Epithelial cell of esophagus (primary cell): ENCODE data around the gene HECTD4.
A peak's percentile ranks its signal among the peaks of the same experiment; 100 is the strongest.

Experiments used
- DNase-seq: peaks from one replicate; pipeline ENCODE4 v3.0.0; 2010; ENCODE audit warnings: low read depth
- H3K4me3 ChIP-seq: 2 replicates; pipeline ENCODE4 v1.5.1; 2011; ENCODE audit warnings: mild to moderate bottlenecking, low read length, control low read depth
- TF ChIP-seq, protein P1 (sequence below): IDR thresholded peaks from 2 replicates; pipeline ENCODE4 v1.5.1; 2011; ENCODE audit warnings: low read depth, mild to moderate bottlenecking, low read length, control low read depth, inconsistent platforms; ENCODE audit not compliant: insufficient read depth; ENCODE audit errors: missing control alignments

Gene HECTD4

DNA sequence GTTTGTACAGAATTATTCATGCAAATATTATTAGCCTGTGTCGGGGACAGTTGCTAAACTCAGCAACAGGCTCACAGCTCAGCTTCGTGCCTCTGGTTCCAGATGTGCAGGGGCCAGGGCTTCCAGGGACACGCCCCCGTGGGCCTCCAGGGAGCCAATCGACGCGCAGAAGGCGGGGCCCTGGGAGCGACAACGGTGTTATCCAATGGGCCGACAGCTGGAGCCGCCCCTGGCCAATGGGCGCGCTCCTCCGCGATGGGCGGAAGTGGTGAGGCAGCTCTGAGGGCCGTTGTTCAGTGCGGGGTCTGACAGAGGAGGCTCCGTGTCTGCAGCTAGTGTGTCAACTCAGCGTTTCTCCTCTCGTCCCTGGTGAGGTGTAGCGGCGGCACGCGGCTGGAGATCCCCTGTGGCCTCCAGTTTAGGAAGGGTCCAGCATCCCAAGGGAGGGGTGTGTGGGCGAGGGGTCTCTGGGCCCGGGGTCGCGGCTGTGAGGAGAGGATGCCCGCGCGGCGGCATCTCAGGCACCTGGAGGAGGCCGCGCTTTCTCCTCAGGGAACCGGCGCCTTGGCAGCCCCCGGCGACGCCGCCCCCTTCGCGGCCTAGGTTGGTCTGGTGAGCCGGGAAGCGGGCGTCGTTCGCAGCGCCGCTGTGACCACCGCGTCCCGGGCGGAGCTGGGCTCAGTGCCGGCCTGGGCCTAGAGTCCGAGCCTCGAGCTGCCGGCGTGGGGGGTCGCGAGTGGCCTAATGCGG is 256.8 kb downstream of the HECTD4 start, which contains the start of gene TRAFD1:
TRAFD1 (plus strand) TSS at position 311 of the 750 bp plus-strand sequence. CDS start 4,963 bp downstream, outside the sequence.
- TF ChIP-seq, protein P1, sequence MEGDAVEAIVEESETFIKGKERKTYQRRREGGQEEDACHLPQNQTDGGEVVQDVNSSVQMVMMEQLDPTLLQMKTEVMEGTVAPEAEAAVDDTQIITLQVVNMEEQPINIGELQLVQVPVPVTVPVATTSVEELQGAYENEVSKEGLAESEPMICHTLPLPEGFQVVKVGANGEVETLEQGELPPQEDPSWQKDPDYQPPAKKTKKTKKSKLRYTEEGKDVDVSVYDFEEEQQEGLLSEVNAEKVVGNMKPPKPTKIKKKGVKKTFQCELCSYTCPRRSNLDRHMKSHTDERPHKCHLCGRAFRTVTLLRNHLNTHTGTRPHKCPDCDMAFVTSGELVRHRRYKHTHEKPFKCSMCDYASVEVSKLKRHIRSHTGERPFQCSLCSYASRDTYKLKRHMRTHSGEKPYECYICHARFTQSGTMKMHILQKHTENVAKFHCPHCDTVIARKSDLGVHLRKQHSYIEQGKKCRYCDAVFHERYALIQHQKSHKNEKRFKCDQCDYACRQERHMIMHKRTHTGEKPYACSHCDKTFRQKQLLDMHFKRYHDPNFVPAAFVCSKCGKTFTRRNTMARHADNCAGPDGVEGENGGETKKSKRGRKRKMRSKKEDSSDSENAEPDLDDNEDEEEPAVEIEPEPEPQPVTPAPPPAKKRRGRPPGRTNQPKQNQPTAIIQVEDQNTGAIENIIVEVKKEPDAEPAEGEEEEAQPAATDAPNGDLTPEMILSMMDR, result no peak
- peak within 1 kb of the TSS; percentile 95 for H3K4me3 ChIP-seq
- peak; percentile 98 for DNase-seq

DNA sequence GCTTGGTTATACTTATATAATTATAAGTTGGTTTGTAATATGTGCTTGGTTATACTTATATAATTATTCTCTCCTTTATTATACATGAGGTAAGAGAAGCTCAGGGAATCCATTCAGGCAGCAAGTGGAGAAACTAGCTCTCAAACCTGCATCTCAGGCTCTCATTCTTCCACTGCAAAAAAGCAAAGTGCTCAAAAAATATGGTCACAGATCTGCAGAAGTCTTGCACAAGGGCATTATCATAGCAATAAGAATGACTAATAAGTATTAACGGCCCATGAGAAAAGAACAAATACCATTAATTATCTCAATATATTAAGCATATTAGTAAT is 257.3 kb downstream of the HECTD4 start:
- TF ChIP-seq, protein P1, result no peak
- no peak overlapping the region for H3K4me3 ChIP-seq
- DNase-seq, result no peak

DNA sequence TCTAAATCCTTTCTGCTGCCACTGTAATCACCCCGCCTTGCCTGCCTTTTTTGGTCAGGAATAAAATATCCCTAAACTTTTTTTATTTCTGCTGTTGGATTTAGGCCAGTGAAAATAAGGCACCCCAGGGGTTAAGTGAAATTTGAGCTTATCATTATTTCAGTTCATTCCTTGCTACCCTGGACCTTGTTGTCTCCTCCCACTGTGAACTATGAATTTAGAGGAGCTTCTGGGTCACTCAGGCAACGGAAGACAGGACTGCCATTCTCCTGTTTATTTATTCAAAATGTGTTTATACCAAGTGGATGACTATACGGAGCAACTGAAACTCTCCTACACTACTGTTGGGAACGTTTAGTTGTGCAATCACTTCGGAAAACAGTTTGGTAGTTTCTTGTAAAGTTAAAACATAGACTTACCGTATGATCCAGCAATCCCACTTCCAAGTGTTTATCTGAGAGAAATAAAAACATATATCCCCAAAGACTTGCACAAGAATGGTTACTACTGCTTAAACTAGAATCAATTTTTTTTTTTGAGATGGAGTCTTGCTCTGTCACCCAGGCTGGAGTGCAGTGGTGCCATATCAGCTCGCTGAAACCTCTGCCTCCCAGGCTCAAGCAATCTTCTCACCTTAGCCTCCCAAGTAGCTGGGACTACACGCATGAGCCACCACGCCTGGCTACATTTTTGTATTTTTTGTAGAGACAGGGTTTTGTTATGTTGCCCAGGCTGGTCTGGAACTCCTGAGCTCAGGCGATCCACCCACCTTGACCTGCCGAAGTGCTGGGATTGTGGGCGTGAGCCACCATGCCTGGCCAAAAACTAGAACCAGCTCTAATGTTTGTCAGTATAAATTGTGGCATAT is 259.2 kb downstream of the HECTD4 start:
- H3K4me3 ChIP-seq, result no peak overlapping the region
- DNase-seq, result peak; percentile 40
- TF ChIP-seq, protein P1, result no peak

DNA sequence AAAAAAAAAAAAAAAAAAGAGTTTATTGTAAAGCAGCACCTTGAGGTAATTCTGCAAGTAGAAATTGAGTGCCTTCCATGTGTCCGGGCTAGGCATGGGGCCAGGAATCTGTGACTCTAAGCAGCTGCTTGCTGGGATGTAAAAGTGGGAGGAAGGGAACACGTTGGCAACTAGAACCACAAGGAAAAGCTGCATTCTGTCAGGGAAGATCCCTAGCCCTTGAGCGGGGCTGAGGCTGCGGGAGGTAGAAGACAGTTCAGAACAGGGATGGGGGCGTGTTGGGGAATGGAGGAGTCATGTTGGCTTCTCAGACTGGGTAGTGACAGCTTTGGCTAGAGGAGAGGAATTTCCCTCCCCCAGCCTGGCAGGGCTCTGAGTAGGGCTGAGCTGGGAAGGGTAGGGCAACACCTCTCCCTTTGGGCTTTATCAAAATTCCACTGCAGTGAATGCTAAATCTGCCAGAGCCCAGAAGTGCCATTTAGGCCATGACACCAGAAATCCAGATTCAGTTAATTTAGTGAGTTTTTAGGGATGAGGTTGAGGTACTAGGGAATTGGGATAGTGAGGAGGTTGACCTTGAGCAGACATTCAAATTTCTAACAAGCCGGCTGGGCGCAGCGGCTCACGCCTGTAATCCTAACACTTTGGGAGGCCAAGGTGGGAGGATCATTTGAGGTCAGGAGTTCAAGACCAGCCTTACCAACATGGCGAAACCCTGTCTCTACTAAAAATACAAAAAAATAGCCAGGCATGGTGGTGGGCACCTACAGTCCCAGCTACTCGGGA is 260.3 kb downstream of the HECTD4 start:
- no peak overlapping the region for H3K4me3 ChIP-seq
- TF ChIP-seq, protein P1, result no peak
- peak; percentile 89 for DNase-seq

DNA sequence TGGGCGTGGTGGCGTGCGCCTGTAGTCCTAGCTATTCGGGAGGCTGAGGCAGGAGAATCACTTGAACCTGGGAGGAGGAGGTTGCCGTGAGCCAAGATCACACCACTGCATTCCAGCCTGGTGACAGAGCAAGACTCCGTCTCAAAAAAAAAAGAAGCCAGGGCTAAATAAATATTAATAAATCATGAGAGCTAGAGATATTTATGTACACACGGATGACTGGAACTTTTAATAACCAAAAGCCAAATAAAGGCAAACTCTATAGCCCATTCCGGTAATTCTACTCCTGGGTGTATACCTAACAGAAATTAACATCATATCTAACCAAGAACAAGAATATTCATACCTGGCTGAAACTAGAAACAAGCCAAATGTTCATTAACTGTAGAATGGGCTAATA is 264.5 kb downstream of the HECTD4 start:
- H3K4me3 ChIP-seq, result no peak overlapping the region
- peak; percentile 55 for DNase-seq
- TF ChIP-seq, protein P1, result no peak

DNA sequence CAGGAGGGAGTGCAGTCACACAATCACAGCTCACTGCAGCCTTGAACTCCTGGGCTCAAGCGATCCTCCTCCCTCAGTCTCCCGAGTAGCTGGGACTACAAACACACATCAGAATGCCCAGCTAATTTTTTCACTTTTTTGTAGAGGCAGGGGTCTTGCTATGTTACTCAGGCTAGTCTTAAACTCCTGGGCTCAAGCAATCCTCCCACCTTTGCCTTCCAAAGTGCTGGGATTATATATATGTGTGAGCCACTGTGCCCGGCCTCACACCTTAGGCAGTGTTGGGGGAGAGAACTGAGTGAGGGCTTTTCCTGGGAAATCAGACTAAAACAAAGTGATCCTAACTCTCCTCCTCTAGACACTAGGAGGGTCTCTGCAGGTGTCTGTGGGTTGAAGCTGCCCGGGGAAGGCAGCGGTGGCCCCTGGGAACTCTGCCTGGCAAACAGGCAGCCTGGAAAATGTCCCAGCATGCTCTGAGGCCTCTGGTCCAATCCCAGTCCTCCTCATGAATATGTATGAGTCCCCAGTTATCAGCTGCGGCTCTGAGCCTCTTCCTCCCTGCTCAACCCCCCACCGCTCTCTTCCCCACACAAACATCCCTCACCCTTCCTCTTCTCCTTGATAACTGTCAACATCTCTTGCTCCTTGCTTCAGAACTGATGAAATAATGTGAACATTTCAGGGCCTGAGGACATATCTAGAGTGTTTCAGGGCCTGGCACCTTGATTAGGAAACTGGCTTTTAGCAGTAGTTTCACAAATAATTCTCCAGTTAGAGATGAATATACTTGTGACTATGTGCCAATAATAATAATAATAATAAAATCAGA is 265.8 kb downstream of the HECTD4 start:
- TF ChIP-seq, protein P1, result no peak
- no peak overlapping the region for H3K4me3 ChIP-seq
- DNase-seq, result peak; percentile 62
